OCI-LY7 (cell line): ENCODE measurements around the gene MACROD2.

Experiments used
- CTCF ChIP-seq: fragments of 200-600 bp; sonication (generic); conservative IDR thresholded peaks from 2 replicates; pipeline ENCODE4 v1.5.1; 2014; ENCODE audit warnings: mild to moderate bottlenecking, antibody characterized with exemption, low read length, moderate library complexity, mixed read lengths
- EZH2phosphoT487 ChIP-seq: fragments of 200-600 bp; sonication (generic); IDR thresholded peaks from 2 replicates; pipeline ENCODE4 v1.6.1; 2018; ENCODE audit warnings: low read depth, borderline replicate concordance, mild to moderate bottlenecking, mixed run types, antibody characterized with exemption, low read length, moderate library complexity, mixed read lengths

DNA sequence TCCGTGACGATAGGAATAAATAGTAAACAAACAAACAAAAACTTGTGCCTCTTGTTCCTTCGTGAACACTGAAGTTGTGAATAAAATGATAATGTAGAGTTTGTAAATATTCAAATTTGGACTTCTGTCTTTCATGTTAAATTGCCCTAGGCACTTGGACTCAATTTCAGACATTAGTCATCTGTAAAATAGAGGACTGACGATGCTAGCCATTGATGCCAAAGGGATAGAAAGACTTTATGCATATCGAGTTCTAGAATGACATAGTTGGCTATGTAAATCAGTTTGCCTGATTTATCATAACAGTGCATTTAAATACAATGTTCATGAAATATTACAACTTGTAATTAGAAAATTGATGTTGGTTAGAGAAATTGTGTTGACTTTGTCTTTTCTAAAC, 388.0 kb downstream of the MACROD2 start:
- TF ChIP-seq CTCF (no peak), EZH2phosphoT487 (no peak)
